K562 treated with DMSO at 1 percent for 12 hours (cell line): ENCODE results near the gene CORIN. TPM values are rescaled to one million over a fixed set of nuclear protein-coding genes. Genes with fewer than 3 reads are reported as not detected.

Source experiments
- total RNA-seq: library from RNA; unstranded; fragments of 300-600 nt; gene quantifications from 2 replicates; pipeline ENCODE4 v1.2.3, GENCODE V29; 2022; ENCODE audit not compliant: insufficient read depth

Gene CORIN, protein sequence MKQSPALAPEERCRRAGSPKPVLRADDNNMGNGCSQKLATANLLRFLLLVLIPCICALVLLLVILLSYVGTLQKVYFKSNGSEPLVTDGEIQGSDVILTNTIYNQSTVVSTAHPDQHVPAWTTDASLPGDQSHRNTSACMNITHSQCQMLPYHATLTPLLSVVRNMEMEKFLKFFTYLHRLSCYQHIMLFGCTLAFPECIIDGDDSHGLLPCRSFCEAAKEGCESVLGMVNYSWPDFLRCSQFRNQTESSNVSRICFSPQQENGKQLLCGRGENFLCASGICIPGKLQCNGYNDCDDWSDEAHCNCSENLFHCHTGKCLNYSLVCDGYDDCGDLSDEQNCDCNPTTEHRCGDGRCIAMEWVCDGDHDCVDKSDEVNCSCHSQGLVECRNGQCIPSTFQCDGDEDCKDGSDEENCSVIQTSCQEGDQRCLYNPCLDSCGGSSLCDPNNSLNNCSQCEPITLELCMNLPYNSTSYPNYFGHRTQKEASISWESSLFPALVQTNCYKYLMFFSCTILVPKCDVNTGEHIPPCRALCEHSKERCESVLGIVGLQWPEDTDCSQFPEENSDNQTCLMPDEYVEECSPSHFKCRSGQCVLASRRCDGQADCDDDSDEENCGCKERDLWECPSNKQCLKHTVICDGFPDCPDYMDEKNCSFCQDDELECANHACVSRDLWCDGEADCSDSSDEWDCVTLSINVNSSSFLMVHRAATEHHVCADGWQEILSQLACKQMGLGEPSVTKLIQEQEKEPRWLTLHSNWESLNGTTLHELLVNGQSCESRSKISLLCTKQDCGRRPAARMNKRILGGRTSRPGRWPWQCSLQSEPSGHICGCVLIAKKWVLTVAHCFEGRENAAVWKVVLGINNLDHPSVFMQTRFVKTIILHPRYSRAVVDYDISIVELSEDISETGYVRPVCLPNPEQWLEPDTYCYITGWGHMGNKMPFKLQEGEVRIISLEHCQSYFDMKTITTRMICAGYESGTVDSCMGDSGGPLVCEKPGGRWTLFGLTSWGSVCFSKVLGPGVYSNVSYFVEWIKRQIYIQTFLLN
- total RNA-seq, result 0.11 TPM in 1 of 2 replicates, not detected in the other

GRCh38 chr4:47837908-47838294, at the start of gene CORIN:
Gene CORIN (minus strand): TSS chr4:47838067. CDS start chr4:47837949, 118 bp downstream.

Other genes starting within 250 kb of the CORIN start
- gene NFXL1, start 76.5 kb upstream of the CORIN start, total RNA-seq, result 7.3 and 15.2 TPM in 2 replicates
- 1.1 TPM in 1 of 2 replicates, not detected in the other for gene CNGA1, start 178.6 kb upstream of the CORIN start, total RNA-seq
- gene NIPAL1, start 178.7 kb upstream of the CORIN start, total RNA-seq, result not detected in 2 replicates